Measurements from ENCODE around the gene PDGFRB. TPM values are rescaled to one million over a fixed set of nuclear protein-coding genes. Genes with fewer than 3 reads are reported as not detected.

The PDGFRB gene
- total and polyA plus RNA-seq, 2 donors (not counting 1 experiment from before 2014, with no cell fraction given) = 231 to 347 TPM

GRCh38 chr5:150159031-150159430, 3.4 kb upstream of the PDGFRB start:
- H3K9me3 ChIP-seq (ENCODE audit: control insufficient read depth, insufficient read depth, low read depth, low read length) = no peaks in the 10 kb centered on the region
- peaks cover 16% of the 10 kb centered on the region for H3K79me2 ChIP-seq (ENCODE audit: control insufficient read depth, insufficient read depth, low read length)
- no peak overlapping the region for H2AFZ ChIP-seq (ENCODE audit: low read length)
- TF ChIP-seq EZH2 (IDR thresholded peaks at IDR 0.05; ENCODE audit: low read length, missing control alignments) (no peak), CTCF (conservative IDR thresholded peaks at IDR 0.05 in 1 of 2, IDR thresholded peaks at IDR 0.05 in 1 of 2; ENCODE audit: low read depth in 1 of 2, low read length in 2 of 2) (no peak)
- DNase-seq (ENCODE audit: low read depth in 2 of 2) = no peak
- no peaks in the 10 kb centered on the region for H3K36me3 ChIP-seq (ENCODE audit: control insufficient read depth, insufficient read depth, low read length)
- H3K4me2 ChIP-seq (ENCODE audit: extremely low read depth, insufficient read depth, low read length) = no peak overlapping the region
- peak overlapping the region; percentile 78 for H3K27ac ChIP-seq (ENCODE audit: insufficient read depth, low read length)
- H3K27me3 ChIP-seq (ENCODE audit: control insufficient read depth, insufficient read depth, low read length) = no peaks in the 10 kb centered on the region
- H3K9ac ChIP-seq (ENCODE audit: insufficient read depth, low read length) = peak overlapping the region; percentile 48
- no peaks in the 10 kb centered on the region for H4K20me1 ChIP-seq (ENCODE audit: control insufficient read depth, extremely low read depth, insufficient read depth, low read length)
- H3K4me3 ChIP-seq (replicated peaks in 1 of 4; ENCODE audit: control extremely low read depth in 1 of 4, insufficient read depth in 1 of 4, low read depth in 3 of 4, low read length in 4 of 4) = no peak overlapping the region
- H3K4me1 ChIP-seq (ENCODE audit: control insufficient read depth, extremely low read depth, insufficient read depth, low read length) = peaks cover 41% of the 10 kb centered on the region

GRCh38 chr5:150158170-150158949, 2.7 kb upstream of the PDGFRB start:
- H3K4me1 ChIP-seq (ENCODE audit: control insufficient read depth, extremely low read depth, insufficient read depth, low read length) = peaks cover 37% of the 10 kb centered on the region

GRCh38 chr5:150157168-150157567, 1.5 kb upstream of the PDGFRB start:
- Histone ChIP-seq H3K4me3 (replicated peaks in 1 of 4; ENCODE audit: control extremely low read depth in 1 of 4, insufficient read depth in 1 of 4, low read depth in 3 of 4, low read length in 4 of 4) (no peak overlapping the region), H3K27me3 (ENCODE audit: control insufficient read depth, insufficient read depth, low read length) (no peaks in the 10 kb centered on the region), H3K4me2 (ENCODE audit: extremely low read depth, insufficient read depth, low read length) (no peak overlapping the region), H3K9me3 (ENCODE audit: control insufficient read depth, insufficient read depth, low read depth, low read length) (no peaks in the 10 kb centered on the region), H3K27ac (ENCODE audit: insufficient read depth, low read length) (peak overlapping the region; percentile 78), H4K20me1 (ENCODE audit: control insufficient read depth, extremely low read depth, insufficient read depth, low read length) (no peaks in the 10 kb centered on the region), H3K9ac (ENCODE audit: insufficient read depth, low read length) (no peak overlapping the region), H2AFZ (ENCODE audit: low read length) (no peak overlapping the region), H3K79me2 (ENCODE audit: control insufficient read depth, insufficient read depth, low read length) (peaks cover 34% of the 10 kb centered on the region), H3K4me1 (ENCODE audit: control insufficient read depth, extremely low read depth, insufficient read depth, low read length) (peaks cover 41% of the 10 kb centered on the region), H3K36me3 (ENCODE audit: control insufficient read depth, insufficient read depth, low read length) (peaks cover 4% of the 10 kb centered on the region)
- TF ChIP-seq EZH2 (IDR thresholded peaks at IDR 0.05; ENCODE audit: low read length, missing control alignments) (no peak), CTCF (conservative IDR thresholded peaks at IDR 0.05 in 1 of 2, IDR thresholded peaks at IDR 0.05 in 1 of 2; ENCODE audit: low read depth in 1 of 2, low read length in 2 of 2) (no peak)
- DNase-seq (ENCODE audit: low read depth in 2 of 2) = no peak

More at GRCh38 chr5:150158170-150158949, 2.7 kb upstream of the PDGFRB start:
- Histone ChIP-seq H3K27ac (ENCODE audit: insufficient read depth, low read length) (peak overlapping the region; percentile 78), H4K20me1 (ENCODE audit: control insufficient read depth, extremely low read depth, insufficient read depth, low read length) (no peaks in the 10 kb centered on the region), H3K4me3 (replicated peaks in 1 of 4; ENCODE audit: control extremely low read depth in 1 of 4, insufficient read depth in 1 of 4, low read depth in 3 of 4, low read length in 4 of 4) (no peak overlapping the region), H3K79me2 (ENCODE audit: control insufficient read depth, insufficient read depth, low read length) (peaks cover 22% of the 10 kb centered on the region), H3K36me3 (ENCODE audit: control insufficient read depth, insufficient read depth, low read length) (no peaks in the 10 kb centered on the region), H3K9ac (ENCODE audit: insufficient read depth, low read length) (peak overlapping the region; percentile 48), H3K4me2 (ENCODE audit: extremely low read depth, insufficient read depth, low read length) (no peak overlapping the region), H2AFZ (ENCODE audit: low read length) (no peak overlapping the region), H3K27me3 (ENCODE audit: control insufficient read depth, insufficient read depth, low read length) (no peaks in the 10 kb centered on the region), H3K9me3 (ENCODE audit: control insufficient read depth, insufficient read depth, low read depth, low read length) (no peaks in the 10 kb centered on the region)
- DNase-seq (ENCODE audit: low read depth in 2 of 2) = peak in 1 of 2 donors; percentile 36
- TF ChIP-seq CTCF (conservative IDR thresholded peaks at IDR 0.05 in 1 of 2, IDR thresholded peaks at IDR 0.05 in 1 of 2; ENCODE audit: low read depth in 1 of 2, low read length in 2 of 2) (no peak), EZH2 (IDR thresholded peaks at IDR 0.05; ENCODE audit: low read length, missing control alignments) (no peak)

Data from fibroblast of lung (primary cell).